Fibroblast of skin of right quadriceps (primary cell): ENCODE data around the gene VPS8.
"Not testable (repeated sequence)": the region's sequence is repeated elsewhere in the genome, so short reads cannot be mapped to it uniquely, and the experiment has no call there.

Experiments
- DNase-seq: peaks from one replicate; pipeline ENCODE4 v3.0.0-alpha.2; 2013

The VPS8 gene

GRCh38 chr3:184941408-184941807 is 129.4 kb downstream of the VPS8 start:
- no peak for DNase-seq

GRCh38 chr3:184942735-184943134 is 130.8 kb downstream of the VPS8 start:
- DNase-seq: no peak

GRCh38 chr3:184944241-184944640 is 132.3 kb downstream of the VPS8 start:
- no peak for DNase-seq

GRCh38 chr3:184945886-184946625 is 134.1 kb downstream of the VPS8 start:
- DNase-seq: no peak

GRCh38 chr3:184946917-184947316 is 135.0 kb downstream of the VPS8 start:
- DNase-seq: no peak

GRCh38 chr3:184949251-184949965 is 137.4 kb downstream of the VPS8 start:
- no peak for DNase-seq

- not testable (repeated sequence) for DNase-seq
Observed at GRCh38 chr3:184950816-184951215, 138.8 kb downstream of the VPS8 start.

- no peak for DNase-seq
Observed at GRCh38 chr3:184952671-184953070, 140.7 kb downstream of the VPS8 start.

GRCh38 chr3:184953401-184953800 is 141.4 kb downstream of the VPS8 start:
- no peak for DNase-seq

- DNase-seq: no peak
Observed at GRCh38 chr3:184954251-184954650, 142.3 kb downstream of the VPS8 start.

GRCh38 chr3:184954851-184955250 is 142.9 kb downstream of the VPS8 start:
- DNase-seq: not testable (repeated sequence)

- DNase-seq: no peak
Observed at GRCh38 chr3:184965639-184966430, 153.9 kb downstream of the VPS8 start.

GRCh38 chr3:184968115-184968514 is 156.1 kb downstream of the VPS8 start:
- no peak for DNase-seq

- DNase-seq: no peak
Observed at GRCh38 chr3:184970186-184970585, 158.2 kb downstream of the VPS8 start.

GRCh38 chr3:184977796-184978195 is 165.8 kb downstream of the VPS8 start:
- DNase-seq: no peak

GRCh38 chr3:184981071-184981470 is 169.1 kb downstream of the VPS8 start:
- DNase-seq: no peak

- DNase-seq: no peak
Observed at GRCh38 chr3:184982076-184982475, 170.1 kb downstream of the VPS8 start.

GRCh38 chr3:184985586-184985985 is 173.6 kb downstream of the VPS8 start:
- DNase-seq: no peak

- no peak for DNase-seq
Observed at GRCh38 chr3:184986366-184986889, 174.5 kb downstream of the VPS8 start.

- DNase-seq: no peak
Observed at GRCh38 chr3:184993394-184993793, 181.4 kb downstream of the VPS8 start.

GRCh38 chr3:185003876-185004275 is 191.9 kb downstream of the VPS8 start:
- not testable (repeated sequence) for DNase-seq

GRCh38 chr3:185009650-185010049 is 197.7 kb downstream of the VPS8 start:
- DNase-seq: no peak

- not testable (repeated sequence) for DNase-seq
Observed at GRCh38 chr3:185017584-185017983, 205.6 kb downstream of the VPS8 start.
